ENCODE data around the gene PGAM5. TPM values are rescaled to one million over a fixed set of nuclear protein-coding genes. Genes with fewer than 3 reads are reported as not detected.
A peak's percentile ranks its signal among the peaks of the same experiment; 100 is the strongest.

Gene PGAM5
- total and polyA plus RNA-seq, 2 of the 13 experiments (the other 11 are each of a cell fraction or from before 2014, with no cell fraction given): 18.0 to 77.9 TPM

- TF ChIP-seq TARDBP (CRISPR knock-in tag; IDR thresholded peaks at IDR 0.05) (no peak), ZFP36L2 (CRISPR knock-in tag; IDR thresholded peaks at IDR 0.05) (no peak), NFYB (CRISPR knock-in tag; IDR thresholded peaks at IDR 0.05) (peak; percentile 73), JUND (CRISPR knock-in tag; IDR thresholded peaks at IDR 0.05) (0 out of 2 replicates have a peak, but pooled peaks have one; percentile 43), SMAD3 (CRISPR knock-in tag; IDR thresholded peaks at IDR 0.05) (0 out of 2 replicates have a peak, but pooled peaks have one; percentile 50), POGZ (CRISPR knock-in tag; IDR thresholded peaks at IDR 0.05) (peak; percentile 36; the same call in 1 of the 2 replicates), KLF6 (CRISPR knock-in tag; IDR thresholded peaks at IDR 0.05) (peak; percentile 56; the same call in 1 of the 2 replicates), XRCC5 (optimal IDR thresholded peaks at IDR 0.05; ENCODE audit: low read length) (peak; percentile 96), CENPT (CRISPR knock-in tag; IDR thresholded peaks at IDR 0.05; ENCODE audit: low read depth) (no peak), ZNF12 (CRISPR knock-in tag; IDR thresholded peaks at IDR 0.05) (no peak), ZSCAN9 (CRISPR knock-in tag; IDR thresholded peaks at IDR 0.05; ENCODE audit: borderline replicate concordance) (peak; percentile 44; the same call in 1 of the 2 replicates), THYN1 (CRISPR knock-in tag; IDR thresholded peaks at IDR 0.05; ENCODE audit: borderline replicate concordance, low read depth) (no peak), KLF9 (CRISPR knock-in tag; IDR thresholded peaks at IDR 0.05; ENCODE audit: low read depth) (no peak), HOMEZ (CRISPR knock-in tag; IDR thresholded peaks at IDR 0.05; ENCODE audit: low read depth) (no peak), ZNF329 (CRISPR knock-in tag; IDR thresholded peaks at IDR 0.05; ENCODE audit: low read depth) (peak; percentile 23; the same call in 1 of the 2 replicates), KMT2A (CRISPR knock-in tag; IDR thresholded peaks at IDR 0.05) (peak; percentile 73), ZSCAN12 (CRISPR knock-in tag; IDR thresholded peaks at IDR 0.05) (no peak), ZFP41 (CRISPR knock-in tag; IDR thresholded peaks at IDR 0.05; ENCODE audit: borderline replicate concordance) (no peak), ZNF143 (CRISPR knock-in tag; IDR thresholded peaks at IDR 0.05) (no peak), HBP1 (CRISPR knock-in tag; IDR thresholded peaks at IDR 0.05; ENCODE audit: low read depth) (peak; percentile 86), ZFP90 (CRISPR knock-in tag; IDR thresholded peaks at IDR 0.05; ENCODE audit: borderline replicate concordance) (no peak), KDM3A (CRISPR knock-in tag; IDR thresholded peaks at IDR 0.05; ENCODE audit: low read depth) (peak; percentile 76), KLF12 (CRISPR knock-in tag; IDR thresholded peaks at IDR 0.05; ENCODE audit: borderline replicate concordance) (0 out of 2 replicates have a peak, but pooled peaks have one; percentile 28), MNT (IDR thresholded peaks at IDR 0.05) (no peak)
- TF ChIP-seq, protein P1, sequence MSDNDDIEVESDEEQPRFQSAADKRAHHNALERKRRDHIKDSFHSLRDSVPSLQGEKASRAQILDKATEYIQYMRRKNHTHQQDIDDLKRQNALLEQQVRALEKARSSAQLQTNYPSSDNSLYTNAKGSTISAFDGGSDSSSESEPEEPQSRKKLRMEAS (IDR thresholded peaks at IDR 0.05): peak; percentile 82
- TF ChIP-seq, protein P2, sequence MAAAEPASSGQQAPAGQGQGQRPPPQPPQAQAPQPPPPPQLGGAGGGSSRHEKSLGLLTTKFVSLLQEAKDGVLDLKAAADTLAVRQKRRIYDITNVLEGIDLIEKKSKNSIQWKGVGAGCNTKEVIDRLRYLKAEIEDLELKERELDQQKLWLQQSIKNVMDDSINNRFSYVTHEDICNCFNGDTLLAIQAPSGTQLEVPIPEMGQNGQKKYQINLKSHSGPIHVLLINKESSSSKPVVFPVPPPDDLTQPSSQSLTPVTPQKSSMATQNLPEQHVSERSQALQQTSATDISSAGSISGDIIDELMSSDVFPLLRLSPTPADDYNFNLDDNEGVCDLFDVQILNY (CRISPR knock-in tag; conservative IDR thresholded peaks at IDR 0.05): peak; percentile 98
Observed at GRCh38 chr12:132687211-132688164, 23.2 kb upstream of the PGAM5 start, which contains the start of the genes POLE and PXMP2 (continued).
